HG03469 (cell line): ENCODE data around the gene LONP2.
A peak's percentile ranks its signal among the peaks of the same experiment; 100 is the strongest.
"Not testable (repeated sequence)": the region's sequence is repeated elsewhere in the genome, so short reads cannot be mapped to it uniquely, and the experiment has no call there.

Source experiments
- ATAC-seq: cut with Tn5 transposase; IDR thresholded peaks from one replicate; pipeline ENCODE4 v1.9.1; 2021; ENCODE audit warnings: mild to moderate bottlenecking, moderate library complexity, moderate number of reproducible peaks; ENCODE audit not compliant: unreplicated experiment

LONP2 gene

GRCh38 chr16:48330189-48330840 lies 86.2 kb downstream of the LONP2 start:
- ATAC-seq: no peak

DNA sequence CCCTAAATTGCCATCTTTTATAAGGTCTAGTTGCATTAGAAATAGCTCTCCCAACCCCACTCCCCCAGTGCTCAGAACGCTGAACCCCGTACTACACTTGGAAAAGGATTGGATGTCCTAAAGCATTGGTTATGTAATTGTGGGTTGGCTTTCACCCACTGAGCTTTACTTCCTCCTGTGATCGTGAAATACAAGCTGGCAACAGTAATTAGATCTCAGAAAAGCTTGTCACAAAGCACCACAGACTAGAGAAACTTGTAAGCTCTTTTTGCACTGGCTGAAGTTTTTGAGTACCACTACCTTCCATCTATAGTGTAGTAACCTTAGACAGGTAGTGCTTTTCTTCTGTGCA lies 86.7 kb downstream of the LONP2 start:
- no peak for ATAC-seq

- no peak for ATAC-seq
These were observed 88.9 kb downstream of the LONP2 start for GRCh38 chr16:48332978-48333377.

DNA sequence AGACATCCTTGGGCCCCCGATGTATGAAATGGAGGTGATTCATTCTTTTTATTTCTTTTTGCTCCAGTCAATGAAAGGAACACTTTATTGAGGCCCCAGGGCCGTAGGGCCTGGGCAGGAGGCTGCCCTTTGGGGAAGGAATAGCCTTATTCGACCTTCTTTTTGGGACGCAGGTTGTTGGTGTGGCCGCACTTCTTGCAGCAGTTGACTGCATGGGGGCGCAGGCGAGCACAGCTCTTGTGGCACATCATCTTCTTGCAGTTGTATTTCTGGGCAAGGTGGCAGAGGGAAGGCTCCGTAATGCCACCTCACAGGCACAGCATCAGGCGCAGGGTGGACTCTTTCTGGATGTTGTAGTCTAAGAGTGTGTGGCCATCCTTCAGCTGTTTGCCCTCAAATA lies 90.2 kb downstream of the LONP2 start:
- ATAC-seq: no peak

GRCh38 chr16:48335961-48336360 lies 91.9 kb downstream of the LONP2 start:
- no peak for ATAC-seq

DNA sequence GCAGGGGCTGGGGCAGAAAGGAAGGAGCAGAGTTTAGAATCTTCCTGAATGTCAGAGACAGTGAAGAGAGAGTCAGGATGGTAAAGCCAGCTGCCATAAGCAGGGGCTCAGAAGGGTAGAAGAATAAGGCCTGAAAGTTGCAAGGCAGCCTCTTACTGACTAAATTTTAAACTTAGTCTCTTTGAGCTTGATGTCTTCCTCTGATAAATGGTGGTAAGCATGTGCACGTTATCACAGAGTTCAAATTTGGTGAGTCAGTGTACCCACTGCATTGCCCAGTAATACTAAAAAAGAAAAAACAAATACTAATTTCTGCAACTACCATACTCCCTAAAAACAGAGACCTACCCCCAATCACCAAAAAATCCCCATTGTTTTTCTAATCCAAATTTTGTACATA lies 96.0 kb downstream of the LONP2 start:
- no peak for ATAC-seq

GRCh38 chr16:48342591-48342990 lies 98.5 kb downstream of the LONP2 start:
- ATAC-seq: no peak

DNA sequence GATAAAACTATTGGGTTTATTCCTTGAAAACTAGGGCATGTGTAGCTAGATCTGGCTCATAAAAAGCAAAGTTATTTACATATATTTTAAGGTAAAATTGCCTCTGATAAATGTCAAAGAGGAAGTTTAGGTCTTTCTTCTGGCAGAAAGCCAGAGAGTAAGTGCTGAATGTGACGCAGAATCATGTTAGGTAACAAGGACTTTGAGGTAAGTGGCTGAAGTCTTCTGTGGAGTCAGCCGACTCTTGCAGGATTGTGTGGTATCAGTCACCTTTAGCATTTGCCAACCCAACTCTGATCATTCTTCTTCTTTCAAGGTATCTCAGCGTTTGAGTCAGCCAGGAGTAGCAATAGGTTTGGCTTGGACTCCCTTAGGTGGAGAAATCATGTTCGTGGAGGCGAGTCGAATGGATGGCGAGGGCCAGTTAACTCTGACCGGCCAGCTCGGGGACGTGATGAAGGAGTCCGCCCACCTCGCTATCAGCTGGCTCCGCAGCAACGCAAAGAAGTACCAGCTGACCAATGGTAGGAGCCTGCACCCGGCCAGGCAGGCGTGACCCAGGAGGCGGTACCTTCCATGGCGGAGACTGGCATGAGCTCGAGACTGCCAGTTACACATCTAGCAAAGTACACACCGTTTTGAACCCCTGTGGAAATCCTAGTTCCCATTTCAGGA lies 103.2 kb downstream of the LONP2 start:
- no peak for ATAC-seq

- ATAC-seq: no peak
These were observed 103.9 kb downstream of the LONP2 start for GRCh38 chr16:48347980-48348379.

DNA sequence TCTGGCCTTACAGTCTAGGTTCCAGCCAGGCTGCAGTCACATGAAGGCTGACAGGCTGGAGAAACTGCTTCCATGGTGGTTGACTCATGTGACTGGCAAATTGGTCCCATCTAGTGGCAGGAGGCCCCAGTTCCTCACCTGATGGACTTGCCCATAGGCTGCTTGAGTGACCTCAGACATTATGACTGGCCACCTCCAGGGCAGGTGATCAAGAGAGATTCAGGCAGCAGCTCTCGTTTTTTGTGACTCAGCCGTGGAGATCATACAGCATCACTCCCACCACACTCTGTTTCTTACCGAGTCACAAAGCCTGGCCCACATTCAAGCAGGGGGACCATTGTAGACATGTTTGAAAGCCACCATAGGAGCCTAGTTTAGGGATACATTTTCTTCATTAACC lies 106.6 kb downstream of the LONP2 start:
- no peak for ATAC-seq

- ATAC-seq: no peak
These were observed 108.7 kb downstream of the LONP2 start for GRCh38 chr16:48352648-48353390.

- peak; percentile 59 for ATAC-seq
These were observed 109.6 kb downstream of the LONP2 start for GRCh38 chr16:48353565-48354163.

DNA sequence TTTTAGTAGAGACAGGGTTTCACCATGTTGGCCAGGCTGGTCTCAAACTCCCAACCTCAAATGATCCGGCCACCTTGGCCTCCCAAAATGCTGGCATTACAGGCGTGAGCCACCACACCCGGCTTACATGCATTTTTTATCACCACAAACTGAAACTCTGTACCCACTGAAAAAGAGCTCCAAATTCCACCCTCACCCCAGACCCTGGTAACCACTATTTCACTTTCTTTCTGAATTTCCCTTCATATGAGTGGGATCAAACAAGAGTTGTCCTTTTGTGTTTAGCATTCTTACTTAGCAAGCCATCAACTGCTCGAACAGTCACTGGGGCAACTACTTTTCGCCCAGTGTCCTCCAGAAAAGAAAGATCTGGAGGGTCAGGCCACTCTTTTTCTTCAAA lies 110.3 kb downstream of the LONP2 start:
- ATAC-seq: not testable (repeated sequence)

DNA sequence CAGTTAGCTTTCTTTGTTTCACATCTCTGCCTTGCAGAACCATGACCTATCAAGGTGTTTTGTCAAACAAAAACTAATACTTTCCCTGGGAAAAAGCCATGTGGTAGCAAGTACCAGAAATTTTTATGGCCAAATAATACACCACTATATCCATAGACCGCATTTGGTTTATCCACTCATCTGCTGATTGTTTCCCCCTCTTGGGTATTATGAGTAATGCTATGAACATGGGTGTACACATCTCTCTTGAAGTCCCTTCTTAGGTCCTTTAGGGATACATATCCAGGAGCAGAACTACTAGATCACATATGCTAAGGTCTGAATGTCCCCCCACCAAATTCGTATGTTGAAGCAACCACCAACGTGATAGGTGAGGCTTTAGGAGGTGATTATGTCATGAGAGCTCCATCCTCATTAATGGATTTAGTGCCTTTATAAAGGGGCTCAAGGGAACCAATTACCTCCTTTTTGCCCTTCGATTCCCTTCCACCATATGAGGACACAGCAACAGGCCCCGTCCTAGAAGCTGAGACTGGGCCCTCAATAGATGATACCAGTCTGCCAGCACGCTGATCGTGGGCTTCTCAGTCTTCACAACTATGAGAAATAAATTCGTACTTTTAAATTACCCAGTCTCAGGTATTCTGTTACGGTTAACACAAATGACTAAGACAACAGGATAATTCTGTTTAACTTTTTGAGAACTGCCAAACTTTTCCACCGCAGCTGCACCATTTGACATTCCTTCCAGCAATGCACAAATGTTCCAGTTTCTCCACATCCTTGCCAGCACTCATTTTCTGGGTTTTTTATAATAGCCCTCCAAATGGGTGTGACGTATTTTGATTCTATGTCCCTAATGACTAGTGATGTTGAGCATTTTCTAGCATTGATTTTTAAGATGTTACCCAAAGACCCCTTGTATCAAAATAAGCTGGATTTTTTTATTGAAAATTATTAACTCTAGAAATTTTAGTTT lies 111.1 kb downstream of the LONP2 start:
- ATAC-seq: no peak

- ATAC-seq: no peak
These were observed 112.7 kb downstream of the LONP2 start for GRCh38 chr16:48356633-48357376.

GRCh38 chr16:48358419-48358818 lies 114.3 kb downstream of the LONP2 start:
- ATAC-seq: no peak

GRCh38 chr16:48359983-48360382 lies 115.9 kb downstream of the LONP2 start:
- no peak for ATAC-seq

DNA sequence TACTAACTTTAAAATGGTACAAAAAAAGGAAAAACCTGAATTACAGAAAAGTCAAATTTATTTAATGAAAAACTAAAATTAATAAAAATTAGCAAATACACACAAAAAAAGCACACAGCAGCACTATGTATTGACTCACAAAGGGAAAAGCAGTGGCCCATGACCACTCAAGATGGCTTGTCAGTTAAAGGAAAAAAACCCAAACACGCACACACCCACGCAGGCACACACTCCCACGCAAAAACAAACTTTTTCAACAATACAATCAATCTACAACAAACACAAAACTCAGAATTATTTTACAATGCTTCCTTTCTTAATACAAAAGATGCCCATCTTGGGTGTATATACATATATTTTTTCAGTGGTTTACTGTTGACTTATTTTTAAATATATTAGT lies 116.9 kb downstream of the LONP2 start:
- ATAC-seq: no peak

- no peak for ATAC-seq
These were observed 117.5 kb downstream of the LONP2 start for GRCh38 chr16:48361540-48362144.
